HCT116 (cell line): ENCODE measurements around the gene NMUR1.

ENCODE experiments used
- CTCF ChIP-seq, 3 experiments: fragments of 200-600 bp in 1 of 3; sonication (generic) in 1 of 3; IDR thresholded peaks in 2 of 3; conservative IDR thresholded peaks in 1 of 3; 2 replicates each; pipeline ENCODE4 v1.5.1; 2012 to 2017; ENCODE audit warnings: low read depth in 2 of 3, low read length in 2 of 3, antibody characterized with exemption in 1 of 3, borderline replicate concordance in 1 of 3, control low read depth in 1 of 3, mild to moderate bottlenecking in 1 of 3, mixed read lengths in 1 of 3, mixed run types in 1 of 3, moderate library complexity in 1 of 3; ENCODE audit not compliant: insufficient read depth in 1 of 3
- EZH2 ChIP-seq: fragments of 200-600 bp; sonication (generic); IDR thresholded peaks from 2 replicates; pipeline ENCODE4 v1.6.1; 2017; ENCODE audit warnings: antibody characterized with exemption, mixed run types
- EZH2phosphoT487 ChIP-seq: fragments of 200-600 bp; IDR thresholded peaks from 2 replicates; pipeline ENCODE4 v1.6.1; 2018; ENCODE audit warnings: antibody characterized with exemption, borderline replicate concordance
- POLR2A ChIP-seq: IDR thresholded peaks from 2 replicates; pipeline ENCODE4 v1.7.0; 2011; ENCODE audit warnings: borderline replicate concordance; ENCODE audit not compliant: insufficient read depth, insufficient read length; ENCODE audit errors: extremely low read depth

GRCh38 chr2:231554327-231554726, 24.1 kb upstream of the NMUR1 start:
- TF ChIP-seq EZH2 (no peak), POLR2A (no peak), CTCF (IDR thresholded peaks at IDR 0.05 in 2 of 3, conservative IDR thresholded peaks at IDR 0.05 in 1 of 3; ENCODE audit: borderline replicate concordance in 1 of 3, insufficient read depth in 1 of 3, low read depth in 2 of 3, low read length in 2 of 3) (no peak), EZH2phosphoT487 (no peak)
